Skin epidermis (tissue), 12 donors: ENCODE measurements around the gene ENDOD1.
"Not testable (repeated sequence)": the region's sequence is repeated elsewhere in the genome, so short reads cannot be mapped to it uniquely, and the experiment has no call there.

ENCODE experiments used
- H3K27ac ChIP-seq, 21 experiments: fragments of 200-600 bp; sonication (generic) in 11 of 21; one replicate each; pipeline ENCODE4 v1.5.0; 2020; ENCODE audit warnings: mild to moderate bottlenecking in 3 of 21, inconsistent platforms in 2 of 21, moderate library complexity in 2 of 21
- H3K4me3 ChIP-seq, 7 experiments: fragments of 200-600 bp; sonication (generic) in 2 of 7; one replicate each; pipeline ENCODE4 v1.5.0; 2020; ENCODE audit warnings: inconsistent platforms in 2 of 7, mild to moderate bottlenecking in 2 of 7, moderate library complexity in 1 of 7

Gene ENDOD1

DNA sequence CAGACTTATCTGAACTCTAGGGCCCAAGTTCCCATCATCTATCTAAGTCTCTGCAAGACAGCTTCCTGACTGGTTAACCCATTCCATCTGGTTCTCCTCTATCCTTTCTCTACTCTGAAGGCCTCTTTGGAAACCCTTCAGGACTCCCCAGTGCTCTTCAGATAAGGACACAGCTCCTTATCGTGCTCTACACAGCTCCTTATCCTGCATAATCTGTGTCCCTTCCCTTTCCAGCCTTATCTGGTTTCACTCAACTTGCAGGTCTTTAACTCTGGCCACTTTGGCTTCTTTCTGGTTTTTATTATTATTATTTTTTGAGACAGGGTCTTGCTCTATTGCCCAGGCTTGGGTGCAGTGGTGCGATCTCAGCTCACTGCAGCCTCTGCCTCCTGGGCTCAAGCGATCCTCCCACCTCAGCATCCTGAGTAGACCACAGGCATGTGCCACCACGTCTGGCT, 10.6 kb downstream of the ENDOD1 start:
- Histone ChIP-seq H3K27ac (no peak overlapping the region), H3K4me3 (no peak overlapping the region)

- no peak overlapping the region for H3K4me3 ChIP-seq
- H3K27ac ChIP-seq = no peak overlapping the region
These were observed 11.3 kb downstream of the ENDOD1 start for GRCh38 chr11:95100856-95101507.

DNA sequence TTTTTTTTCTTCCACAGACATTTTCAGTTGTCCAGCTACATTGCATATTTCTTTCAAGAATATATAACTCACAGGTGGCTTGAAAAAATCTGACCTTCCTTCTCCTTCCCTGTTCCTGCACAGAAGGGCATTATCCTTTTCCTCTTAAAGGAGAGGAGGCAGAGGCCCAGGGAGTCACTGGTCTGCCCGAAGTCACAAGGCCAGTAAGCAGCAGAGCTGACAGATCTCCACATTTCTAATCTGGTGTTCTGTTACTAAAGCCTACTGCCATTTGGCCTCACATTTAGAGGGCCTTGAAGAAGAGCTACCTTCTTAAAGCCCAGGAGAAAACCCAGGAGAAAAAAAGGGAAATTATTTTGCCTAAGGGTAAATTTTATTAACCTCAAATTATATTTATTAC, 12.3 kb downstream of the ENDOD1 start:
- Histone ChIP-seq H3K4me3 (no peak overlapping the region), H3K27ac (no peak overlapping the region)

- no peak overlapping the region for H3K27ac ChIP-seq
- H3K4me3 ChIP-seq = no peak overlapping the region
These were observed 13.1 kb downstream of the ENDOD1 start for GRCh38 chr11:95102733-95103132.

- Histone ChIP-seq H3K4me3 (no peak overlapping the region), H3K27ac (no peak overlapping the region)
These were observed 14.1 kb downstream of the ENDOD1 start for GRCh38 chr11:95103701-95104100.

DNA sequence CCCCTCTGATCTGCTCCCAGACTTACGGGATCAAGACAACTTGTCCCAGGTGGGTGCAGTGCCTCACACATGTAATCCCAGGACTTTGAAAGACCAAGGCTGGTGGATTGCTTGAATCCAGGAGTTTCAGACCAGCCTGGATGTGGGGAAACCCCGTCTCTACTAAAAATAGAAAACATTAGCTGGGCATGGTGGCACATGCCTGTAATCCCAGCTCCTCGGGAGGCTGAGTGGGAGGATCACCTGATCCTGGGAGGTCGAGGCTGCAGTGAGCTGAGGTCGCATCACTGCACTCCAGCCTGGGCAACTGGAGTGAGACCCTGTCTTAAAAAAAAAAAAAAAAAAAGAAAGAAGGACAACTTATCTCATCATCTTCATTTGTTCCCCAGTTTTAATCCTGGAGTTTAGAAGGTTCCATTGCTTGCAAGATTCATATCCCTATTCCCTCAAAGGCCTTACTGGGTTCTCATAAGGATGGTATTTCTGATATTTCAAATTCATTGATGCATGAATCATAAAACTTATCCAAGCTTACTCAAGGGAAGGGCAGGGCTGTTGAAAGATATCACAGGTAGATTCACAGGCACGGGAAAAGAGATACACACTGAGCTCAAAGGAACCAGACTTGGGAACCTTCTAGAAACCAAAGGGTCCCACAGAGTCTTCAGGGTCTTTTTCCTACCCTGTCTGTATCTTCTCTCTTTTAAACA, 14.6 kb downstream of the ENDOD1 start:
- Histone ChIP-seq H3K27ac (no peak overlapping the region), H3K4me3 (no peak overlapping the region)

DNA sequence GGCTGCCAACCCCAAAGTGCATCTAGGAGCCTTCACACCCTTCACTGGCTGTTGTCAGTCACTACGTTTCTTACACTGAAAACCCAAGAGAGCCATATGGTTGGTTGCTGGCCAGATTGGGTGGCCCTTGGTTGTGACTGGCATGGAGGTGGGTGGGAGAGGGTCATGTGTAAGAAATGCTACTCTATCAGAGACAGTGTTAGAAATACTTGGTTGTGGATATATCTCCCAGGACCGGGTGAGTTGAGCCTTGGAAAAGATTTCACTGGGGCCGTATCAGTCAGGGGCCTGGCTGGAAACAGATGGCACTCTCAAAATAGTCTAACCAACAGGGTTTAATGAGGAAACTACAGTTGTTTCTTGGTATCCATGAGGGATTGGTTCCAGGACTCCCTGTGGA, 15.2 kb downstream of the ENDOD1 start:
- H3K27ac ChIP-seq = no peak overlapping the region
- H3K4me3 ChIP-seq = no peak overlapping the region

DNA sequence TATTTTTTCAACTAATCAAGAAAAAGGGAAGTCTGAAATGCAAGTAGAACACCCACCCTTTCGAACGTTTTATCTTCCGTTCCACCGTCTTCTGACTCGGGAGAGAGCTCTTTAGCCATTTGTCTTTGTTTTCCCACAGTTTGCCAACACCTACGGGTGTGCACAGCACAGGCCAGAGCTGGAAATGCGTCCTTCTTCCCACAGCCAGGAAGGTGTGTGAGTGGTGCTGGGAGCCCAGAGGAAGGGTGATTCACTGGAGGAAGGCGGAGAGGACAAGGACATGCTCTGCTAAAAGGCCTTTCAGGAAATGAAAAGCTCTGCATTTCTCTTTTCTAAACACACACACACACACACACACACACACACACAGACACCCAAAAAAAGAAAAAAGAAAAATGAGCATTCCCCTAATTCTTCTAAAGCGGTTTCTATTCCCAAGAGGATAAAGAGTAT, 18.5 kb downstream of the ENDOD1 start:
- peak overlapping the region in 20 of 21 experiments; percentile 3 to 85 (median 76) for H3K27ac ChIP-seq
- H3K4me3 ChIP-seq = peak overlapping the region in 2 of 7 experiments; percentile 10 to 21

- peak overlapping the region in 17 of 21 experiments; percentile 27 to 85 (median 75) for H3K27ac ChIP-seq
These were observed 19.3 kb downstream of the ENDOD1 start for GRCh38 chr11:95108671-95109551.

DNA sequence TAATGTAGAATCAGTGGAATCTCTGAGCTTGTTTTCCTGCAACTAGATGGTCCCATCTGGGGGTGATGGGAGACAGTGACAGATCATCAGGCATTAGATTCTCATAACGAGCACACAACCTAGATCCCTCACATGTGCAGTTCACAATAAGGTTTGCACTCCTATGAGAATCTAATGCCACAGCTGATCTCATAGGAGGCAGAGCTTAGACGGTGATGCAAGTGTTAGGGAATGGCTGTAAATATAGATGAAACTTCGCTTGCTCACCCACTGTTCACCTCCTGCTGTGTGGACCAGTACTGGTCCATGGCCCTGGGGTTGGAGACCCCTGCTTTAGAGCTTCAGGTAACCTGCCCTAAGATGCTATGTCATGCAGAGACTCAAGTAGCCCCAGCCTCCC, 21.8 kb downstream of the ENDOD1 start:
- not testable (repeated sequence) for H3K27ac ChIP-seq, H3K4me3 ChIP-seq

More at GRCh38 chr11:95108671-95109551, 19.3 kb downstream of the ENDOD1 start:
- H3K4me3 ChIP-seq = no peak overlapping the region

DNA sequence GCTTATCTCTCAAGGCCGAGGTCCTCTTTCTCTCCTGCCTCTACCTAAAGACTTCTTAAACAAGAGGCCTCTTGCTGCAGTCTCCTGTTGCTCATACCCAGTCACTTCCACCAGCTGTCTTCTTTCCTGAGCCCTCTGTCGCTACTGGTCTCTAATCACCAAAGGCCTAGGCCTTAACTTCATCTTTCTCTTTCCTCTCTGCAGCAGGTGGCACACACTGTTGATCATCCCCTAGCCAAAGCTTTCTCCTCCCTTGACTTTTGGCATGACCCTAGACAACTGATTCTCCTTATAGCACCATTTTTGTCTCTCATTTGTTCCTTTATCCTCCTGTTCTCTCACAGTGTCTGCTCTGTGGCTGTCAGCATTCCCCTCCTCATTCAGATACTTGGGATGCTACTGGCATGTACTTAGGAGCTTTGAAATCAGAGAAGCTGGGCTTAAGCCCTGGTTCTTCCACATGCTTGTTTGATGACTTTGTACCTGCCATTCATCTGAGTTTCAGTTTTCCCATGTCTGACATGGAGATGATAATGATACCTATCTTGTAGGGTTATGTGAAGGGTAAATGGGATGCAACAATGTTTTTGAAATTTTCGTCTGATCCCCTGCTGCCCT, 22.4 kb downstream of the ENDOD1 start:
- H3K4me3 ChIP-seq = no peak overlapping the region
- H3K27ac ChIP-seq = no peak overlapping the region

DNA sequence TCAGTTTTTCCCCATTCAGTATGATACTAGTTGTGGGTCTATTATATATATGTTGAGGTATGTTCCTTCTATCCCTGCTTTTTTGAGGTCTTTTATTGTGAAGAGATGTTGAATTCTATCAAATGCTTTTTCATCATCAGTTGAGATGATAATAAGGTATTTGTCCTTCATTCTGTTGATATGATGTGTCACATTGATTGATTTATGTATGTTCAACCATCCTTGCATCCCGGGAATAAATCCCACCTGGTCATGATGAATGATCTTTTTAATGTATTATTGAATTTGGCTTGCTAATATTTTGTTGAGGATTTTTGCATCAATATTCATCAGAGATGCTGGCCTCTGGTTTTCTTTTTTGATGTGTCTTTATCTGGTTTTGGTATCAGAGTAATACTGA, 26.0 kb downstream of the ENDOD1 start:
- no peak overlapping the region for H3K27ac ChIP-seq

GRCh38 chr11:95119361-95120060, 29.9 kb downstream of the ENDOD1 start:
- Histone ChIP-seq H3K4me3 (no peak overlapping the region), H3K27ac (peak overlapping the region in 11 of 21 experiments; percentile 29 to 76 (median 55))

More for the DNA sequence above, 26.0 kb downstream of the ENDOD1 start:
- H3K4me3 ChIP-seq = no peak overlapping the region

DNA sequence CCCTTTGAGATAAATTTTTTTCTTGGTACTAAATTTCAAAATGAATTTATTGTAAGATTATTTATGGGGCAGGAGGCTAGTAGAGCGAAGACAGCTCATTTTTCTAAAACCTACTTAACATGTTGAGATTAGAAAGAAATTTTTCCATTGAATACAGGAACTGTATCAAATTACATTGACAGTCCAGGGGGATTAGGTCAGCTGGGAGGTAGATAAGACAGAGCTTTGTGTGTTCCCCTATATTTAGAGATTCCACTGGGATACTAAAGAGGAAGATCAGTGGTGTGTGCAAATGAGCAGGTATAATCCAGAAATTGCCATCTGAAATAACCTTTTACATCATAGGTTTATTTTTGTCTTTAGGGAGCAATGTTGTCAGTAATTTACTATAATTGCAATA, 32.1 kb downstream of the ENDOD1 start:
- Histone ChIP-seq H3K4me3 (no peak overlapping the region), H3K27ac (no peak overlapping the region)

- no peak overlapping the region for H3K4me3 ChIP-seq
- H3K27ac ChIP-seq = no peak overlapping the region
These were observed 33.9 kb downstream of the ENDOD1 start for GRCh38 chr11:95123556-95123955.

GRCh38 chr11:95128602-95129001, 39.0 kb downstream of the ENDOD1 start:
- Histone ChIP-seq H3K27ac (no peak overlapping the region), H3K4me3 (no peak overlapping the region)

- Histone ChIP-seq H3K4me3 (no peak overlapping the region), H3K27ac (no peak overlapping the region)
These were observed 43.3 kb downstream of the ENDOD1 start for GRCh38 chr11:95132956-95133355.

- Histone ChIP-seq H3K27ac (peak overlapping the region in 17 of 21 experiments; percentile 3 to 75 (median 37)), H3K4me3 (no peak overlapping the region)
These were observed 44.8 kb downstream of the ENDOD1 start for GRCh38 chr11:95134491-95134890.

DNA sequence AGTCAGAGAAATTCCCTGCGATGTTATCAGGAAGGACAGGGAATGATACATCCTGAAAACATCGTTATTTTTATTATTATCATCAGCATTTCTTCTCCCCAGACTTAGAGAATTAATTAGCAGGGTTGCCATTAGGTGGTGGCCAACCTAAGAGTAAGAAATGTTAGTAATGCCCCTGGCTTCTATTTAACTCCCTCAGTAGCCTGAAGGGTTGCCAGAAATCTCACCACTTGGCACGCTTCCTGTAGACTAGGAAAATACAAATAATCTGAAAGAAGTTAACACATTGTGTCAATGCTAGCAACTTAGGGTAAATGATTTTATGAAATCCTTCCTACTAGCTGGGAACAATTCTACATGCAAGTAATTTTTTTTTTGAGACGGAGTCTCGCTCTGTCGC, 45.5 kb downstream of the ENDOD1 start:
- Histone ChIP-seq H3K27ac (peak overlapping the region in 16 of 21 experiments; percentile 1 to 70 (median 32)), H3K4me3 (no peak overlapping the region)
